Mesodermal cell (in vitro differentiated cells): Measurements from ENCODE around the gene SAMD8.
"Not testable (repeated sequence)": the region's sequence is repeated elsewhere in the genome, so short reads cannot be mapped to it uniquely, and the experiment has no call there.

ENCODE experiments used
- H3K27ac ChIP-seq: 2 replicates; pipeline ENCODE4 v1.7.0; 2013; ENCODE audit warnings: mild to moderate bottlenecking, low read depth, low read length, moderate library complexity; ENCODE audit not compliant: severe bottlenecking
- H3K36me3 ChIP-seq: 2 replicates; pipeline ENCODE4 v1.7.1; 2013; ENCODE audit warnings: mild to moderate bottlenecking, low read length, moderate library complexity; ENCODE audit not compliant: control insufficient read depth, insufficient read depth
- H3K4me1 ChIP-seq: one replicate; pipeline ENCODE4 v1.7.1; 2013; ENCODE audit warnings: mild to moderate bottlenecking, low read length; ENCODE audit not compliant: insufficient read depth, control insufficient read depth, poor library complexity, severe bottlenecking
- H3K4me3 ChIP-seq: 2 replicates; pipeline ENCODE4 v1.7.0; 2013; ENCODE audit warnings: low read length, control low read depth, mild to moderate bottlenecking; ENCODE audit not compliant: insufficient read depth, poor library complexity, severe bottlenecking; ENCODE audit errors: extremely low read depth
- H3K9me3 ChIP-seq: 2 replicates; pipeline ENCODE4 v1.7.1; 2013; ENCODE audit warnings: mild to moderate bottlenecking, low read length, moderate library complexity; ENCODE audit not compliant: control insufficient read depth
- WGBS, 2 experiments: methylation state at CpG; one replicate each; pipeline ENCODE4 v1.1.5; 2013; ENCODE audit warnings: missing lambda C conversion rate in 2 of 2; ENCODE audit not compliant: insufficient coverage in 2 of 2; 5-methylcytosine and 5-hydroxymethylcytosine counted together

The SAMD8 gene

GRCh38 chr10:75208181-75208580 lies 96.7 kb downstream of the SAMD8 start:
- Histone ChIP-seq H3K9me3 (no peaks in the 10 kb centered on the region), H3K4me3 (no peak overlapping the region), H3K36me3 (peaks cover 17% of the 10 kb centered on the region), H3K27ac (no peak overlapping the region), H3K4me1 (peaks cover 29% of the 10 kb centered on the region)
- 75% methylated on average over 1 of the region's 4 CpGs; no CpG with 5 or more reads in 1 of the 2 experiments for WGBS, 2 experiments

DNA sequence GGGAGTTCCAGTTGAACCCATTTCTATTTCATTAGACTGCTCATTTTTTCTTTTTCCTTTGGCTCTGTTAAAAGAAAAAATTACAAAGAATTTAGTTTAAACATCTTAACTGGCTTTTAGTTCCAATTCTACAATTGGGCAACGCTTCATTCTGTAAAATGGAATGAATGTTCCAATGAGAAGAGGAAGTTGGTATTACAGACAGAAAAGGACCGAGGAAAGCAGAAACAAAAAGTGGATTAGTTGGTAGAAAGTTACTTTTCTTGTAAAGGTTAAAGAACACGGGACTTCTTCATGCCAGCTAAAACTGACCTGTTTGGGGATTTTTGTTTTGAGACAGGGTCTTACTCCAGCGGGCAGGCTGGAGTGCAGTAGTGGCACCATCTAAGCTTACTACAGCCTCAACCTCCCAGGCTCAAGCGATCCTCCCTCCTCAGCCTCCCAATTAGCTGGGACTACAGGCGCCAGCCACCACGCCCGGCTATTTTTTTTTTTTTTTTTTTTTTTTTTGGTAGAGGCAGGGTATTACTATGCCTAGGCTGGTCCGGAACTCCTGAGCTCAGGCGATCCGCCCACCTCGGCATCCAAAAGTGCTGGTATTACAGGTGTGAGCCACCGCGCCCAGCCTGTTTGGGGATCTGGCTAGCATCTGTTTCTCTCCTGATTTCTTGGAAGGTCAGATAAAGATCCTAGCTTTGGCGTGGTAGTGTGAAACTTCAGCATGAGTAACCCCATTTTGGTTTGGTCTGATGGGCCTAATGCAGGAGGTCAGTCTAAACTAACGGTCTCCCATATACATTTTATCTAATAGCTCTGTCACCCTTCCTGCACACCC lies 97.8 kb downstream of the SAMD8 start:
- Histone ChIP-seq H3K4me1 (peaks cover 31% of the 10 kb centered on the region), H3K27ac (peak overlapping the region; percentile 99), H3K9me3 (no peaks in the 10 kb centered on the region), H3K4me3 (peak overlapping the region; percentile 97), H3K36me3 (peaks cover 28% of the 10 kb centered on the region)
- 89 to 98% methylated on average over 3 to 10 of the region's 16 CpGs for WGBS, 2 experiments

DNA sequence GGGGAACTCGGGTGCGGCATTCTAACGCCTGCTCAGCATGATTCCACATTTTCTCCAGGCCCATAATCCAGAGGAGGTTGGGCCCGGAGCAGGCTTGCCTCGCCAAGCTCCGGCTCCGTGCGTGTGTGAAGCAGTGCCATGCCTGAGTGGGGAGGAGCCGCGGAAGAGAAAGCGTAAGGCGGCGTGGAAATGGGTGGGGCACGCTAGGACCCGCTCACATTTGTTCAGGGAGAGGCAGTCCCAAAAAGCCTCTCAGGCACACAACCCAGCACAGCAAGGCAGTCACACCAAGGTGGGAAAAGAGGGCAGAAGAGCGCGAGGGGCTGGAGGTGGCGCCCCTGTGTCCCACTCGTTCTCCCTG lies 98.4 kb downstream of the SAMD8 start:
- H3K4me1 ChIP-seq, result peaks cover 37% of the 10 kb centered on the region
- H3K9me3 ChIP-seq, result no peaks in the 10 kb centered on the region
- H3K36me3 ChIP-seq, result peaks cover 34% of the 10 kb centered on the region
- peak overlapping the region; percentile 97 for H3K4me3 ChIP-seq
- 8 to 24% methylated on average over 7 to 19 of the region's 19 CpGs for WGBS, 2 experiments
- peak overlapping the region; percentile 99 for H3K27ac ChIP-seq

DNA sequence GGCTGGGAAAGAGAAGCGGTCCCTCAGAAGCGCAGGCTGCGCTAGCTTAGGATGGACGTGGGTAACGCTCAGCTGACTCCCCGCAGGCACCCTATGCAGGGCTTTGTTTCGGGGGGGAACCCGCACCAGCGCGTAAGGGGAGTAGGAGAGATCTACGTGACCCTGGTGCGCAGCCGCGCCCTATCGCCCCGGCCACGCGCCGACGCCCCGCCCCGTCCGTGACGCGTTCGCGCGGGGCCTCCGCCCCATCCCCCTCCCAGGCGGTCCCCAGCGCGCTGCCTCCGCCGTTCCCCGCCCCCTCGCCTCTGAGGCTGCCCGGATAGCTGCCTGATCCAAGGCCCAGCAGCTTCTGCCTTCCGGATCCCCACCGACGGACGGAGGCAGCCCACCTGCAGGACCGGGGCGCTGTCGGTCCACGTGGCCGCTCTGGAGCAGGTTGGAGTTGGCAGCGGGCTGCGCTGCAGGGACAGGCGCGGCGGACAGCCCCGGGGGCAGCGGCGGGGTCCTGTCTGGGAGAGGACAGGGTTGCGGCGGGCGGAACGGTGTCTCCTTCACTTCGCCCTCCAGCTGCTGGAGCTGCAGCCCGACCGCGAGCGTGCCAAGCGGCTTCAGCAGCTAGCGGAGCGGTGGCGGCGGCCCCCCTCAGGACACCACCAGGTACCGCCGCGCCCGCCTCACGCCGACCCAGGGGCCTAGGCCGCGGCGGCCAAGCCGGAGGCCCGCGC lies 99.0 kb downstream of the SAMD8 start, which contains the start of gene VDAC2:
Gene VDAC2 (plus strand): TSS at position 515 of the 725 bp plus-strand sequence. CDS start 363 bp downstream, outside the sequence.
- peaks cover 37% of the 10 kb centered on the region for H3K4me1 ChIP-seq
- H3K27ac ChIP-seq, result peak within 1 kb of the TSS; percentile 99
- H3K9me3 ChIP-seq, result no peaks in the 10 kb centered on the region
- WGBS, 2 experiments, result 0 to 1% methylated on average over 40 to 50 of the region's 80 CpGs
- H3K4me3 ChIP-seq, result peak within 1 kb of the TSS; percentile 97
- peaks cover 38% of the 10 kb centered on the region for H3K36me3 ChIP-seq

DNA sequence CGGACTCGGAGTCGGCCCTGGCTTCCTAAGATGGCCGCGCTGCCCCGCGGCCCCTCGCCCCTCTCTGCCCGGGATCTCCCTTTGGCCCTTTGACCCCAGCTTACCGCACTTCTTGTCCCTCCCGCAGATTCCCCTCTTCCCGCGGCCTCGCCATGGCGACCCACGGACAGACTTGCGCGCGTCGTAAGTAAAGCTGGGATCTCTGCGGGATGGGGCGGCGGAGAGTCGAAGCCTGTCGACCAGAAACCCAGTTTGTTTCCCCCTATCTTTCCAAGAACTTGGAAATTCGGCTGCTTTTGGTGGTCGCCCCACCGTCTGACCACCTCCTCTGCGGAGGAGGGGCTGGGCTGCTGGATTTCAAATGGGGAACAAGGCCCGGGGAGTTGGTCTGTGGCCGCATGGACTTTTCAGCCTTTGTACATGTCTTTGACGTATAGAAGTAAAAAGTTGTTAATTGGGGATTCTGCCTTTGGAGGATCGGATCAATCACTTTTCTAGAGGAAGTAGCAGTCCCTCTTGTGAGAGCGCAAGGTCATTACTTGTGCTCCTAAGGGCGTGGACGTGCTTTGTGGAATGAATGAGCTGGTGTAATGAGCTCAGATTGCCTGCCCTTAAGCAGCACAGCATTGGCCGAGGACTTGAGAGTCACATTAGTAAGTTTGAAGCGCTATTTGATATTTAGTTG lies 99.7 kb downstream of the SAMD8 start:
- H3K4me3 ChIP-seq, result peak overlapping the region; percentile 97
- peaks cover 45% of the 10 kb centered on the region for H3K36me3 ChIP-seq
- H3K9me3 ChIP-seq, result no peaks in the 10 kb centered on the region
- H3K4me1 ChIP-seq, result peaks cover 39% of the 10 kb centered on the region
- peak overlapping the region; percentile 99 for H3K27ac ChIP-seq
- WGBS, 2 experiments, result 0% methylated on average over 19 to 24 of the region's 38 CpGs

- WGBS, 2 experiments, result 82 to 85% methylated on average over 3 to 4 of the region's 6 CpGs
- H3K27ac ChIP-seq, result no peak overlapping the region
- H3K36me3 ChIP-seq, result peaks cover 57% of the 10 kb centered on the region
- H3K9me3 ChIP-seq, result no peaks in the 10 kb centered on the region
- H3K4me1 ChIP-seq, result peaks cover 39% of the 10 kb centered on the region
- H3K4me3 ChIP-seq, result peak overlapping the region; percentile 97
These were observed 100.9 kb downstream of the SAMD8 start for GRCh38 chr10:75212343-75212742.

DNA sequence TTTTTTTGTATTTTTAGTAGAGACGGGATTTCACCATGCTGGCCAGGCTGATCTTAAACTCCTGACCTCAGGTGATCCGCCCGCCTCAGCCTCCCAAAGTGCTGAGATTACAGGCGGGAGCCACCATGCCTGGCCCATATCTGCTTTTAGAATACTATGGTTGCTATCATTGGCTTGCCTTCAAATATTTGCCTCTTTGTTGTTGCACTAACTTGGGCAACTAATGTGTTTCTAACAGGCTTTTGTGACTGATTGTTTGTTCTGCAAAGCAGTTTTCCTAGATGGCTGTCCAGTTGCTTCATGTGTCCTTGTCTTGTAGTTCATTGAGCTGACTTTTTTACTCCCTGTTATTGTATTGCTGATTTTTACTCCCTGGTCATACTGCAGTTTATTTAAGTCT lies 108.8 kb downstream of the SAMD8 start:
- H3K4me1 ChIP-seq, result peaks cover 38% of the 10 kb centered on the region
- H3K9me3 ChIP-seq, result no peaks in the 10 kb centered on the region
- H3K4me3 ChIP-seq, result no peak overlapping the region
- peaks cover 91% of the 10 kb centered on the region for H3K36me3 ChIP-seq
- WGBS, 2 experiments, result 86 to 91% methylated on average over 3 to 4 of the region's 4 CpGs
- H3K27ac ChIP-seq, result no peak overlapping the region

GRCh38 chr10:75221492-75221891 lies 110.0 kb downstream of the SAMD8 start:
- H3K9me3 ChIP-seq, H3K27ac ChIP-seq, H3K4me3 ChIP-seq: not testable (repeated sequence)
- Histone ChIP-seq H3K4me1 (peaks cover 46% of the 10 kb centered on the region), H3K36me3 (peaks cover 87% of the 10 kb centered on the region)
- 96 to 100% methylated on average over 2 to 4 of the region's 8 CpGs for WGBS, 2 experiments

DNA sequence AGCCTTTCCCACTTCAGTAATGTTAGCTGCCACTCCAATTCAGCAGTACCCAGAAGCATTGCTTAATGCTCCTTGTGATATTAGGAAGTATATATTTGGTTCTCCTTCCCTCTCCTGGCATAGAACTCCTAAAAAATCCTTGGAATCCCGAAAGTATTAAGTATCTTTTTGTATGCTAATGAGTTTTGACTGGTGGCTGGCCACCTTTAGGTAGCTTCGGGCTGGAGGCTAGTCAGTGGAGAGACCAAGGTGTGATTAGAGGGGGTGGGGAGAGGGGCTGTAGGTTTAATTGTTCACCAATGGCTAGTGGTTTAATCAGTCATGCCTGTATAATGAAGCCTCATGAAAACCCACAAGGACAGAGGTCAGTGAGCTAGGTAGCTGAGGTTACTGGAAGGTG lies 112.1 kb downstream of the SAMD8 start:
- peaks cover 83% of the 10 kb centered on the region for H3K36me3 ChIP-seq
- H3K4me3 ChIP-seq, result no peak overlapping the region
- WGBS, 2 experiments, result 36 to 52% methylated on average over 2 of the region's 2 CpGs
- no peaks in the 10 kb centered on the region for H3K9me3 ChIP-seq
- peaks cover 61% of the 10 kb centered on the region for H3K4me1 ChIP-seq
- peak overlapping the region; percentile 95 for H3K27ac ChIP-seq

- H3K4me3 ChIP-seq, result no peak overlapping the region
- peaks cover 73% of the 10 kb centered on the region for H3K36me3 ChIP-seq
- H3K27ac ChIP-seq, result peak overlapping the region; percentile 95
- H3K4me1 ChIP-seq, result peaks cover 78% of the 10 kb centered on the region
- no CpG with 5 or more reads among the region's 2 CpGs for WGBS, 2 experiments
- no peaks in the 10 kb centered on the region for H3K9me3 ChIP-seq
These were observed 114.6 kb downstream of the SAMD8 start for GRCh38 chr10:75226095-75226494.
